ENCODE measurements around the gene SEMA4F.

The SEMA4F gene

GRCh38 chr2:74646201-74646600 is 7.8 kb upstream of the SEMA4F start:
- Mint-ChIP-seq H3K27ac (no peak overlapping the region), H3K4me3 (no peak overlapping the region)
- DNase-seq, result no peak

GRCh38 chr2:74646834-74647482 is 7.1 kb upstream of the SEMA4F start:
- H3K4me3 Mint-ChIP-seq, result no peak overlapping the region
- H3K9me3 Mint-ChIP-seq, result no peaks in the 10 kb centered on the region
- CTCF ChIA-PET, result interaction anchor here (0.9 kb wide), 1 partner anchor 25 kb away, joined by 3 read pairs; no protein-coding TSS in a partner anchor
- no peaks in the 10 kb centered on the region for H3K36me3 Mint-ChIP-seq
- peaks cover 36% of the 10 kb centered on the region for H3K27me3 Mint-ChIP-seq
- no peak overlapping the region for H3K27ac Mint-ChIP-seq
- DNase-seq, result no peak
- peaks cover 4% of the 10 kb centered on the region for H3K4me1 Mint-ChIP-seq

More at GRCh38 chr2:74646201-74646600, 7.8 kb upstream of the SEMA4F start:
- CTCF ChIA-PET, result interaction anchor here (0.9 kb wide), 1 partner anchor 26 kb away, joined by 3 read pairs; no protein-coding TSS in a partner anchor
- no peaks in the 10 kb centered on the region for H3K9me3 Mint-ChIP-seq
- H3K36me3 Mint-ChIP-seq, result no peaks in the 10 kb centered on the region
- H3K27me3 Mint-ChIP-seq, result peaks cover 42% of the 10 kb centered on the region
- H3K4me1 Mint-ChIP-seq, result peaks cover 4% of the 10 kb centered on the region

- H3K4me3 Mint-ChIP-seq, result no peak within 1 kb of the TSS
These were observed 6.0 kb upstream of the SEMA4F start, which contains the start of gene M1AP for GRCh38 chr2:74648009-74648443. Gene M1AP, minus strand, starts transcription at chr2:74648330. Its CDS starts 8,055 bp downstream, at chr2:74640275.

GRCh38 chr2:74653589-74653984 is 460 bp upstream of the SEMA4F start:
- Mint-ChIP-seq H3K27me3 (peaks cover 25% of the 10 kb centered on the region), H3K27ac (peak overlapping the region; percentile 68), H3K4me1 (peaks cover 23% of the 10 kb centered on the region), H3K9me3 (no peaks in the 10 kb centered on the region), H3K36me3 (no peaks in the 10 kb centered on the region), H3K4me3 (peak overlapping the region; percentile 75)
- DNase-seq, result no peak
- CTCF ChIA-PET, result no interaction called here

More at GRCh38 chr2:74648009-74648443, 6.0 kb upstream of the SEMA4F start, which contains the start of gene M1AP:
- CTCF ChIA-PET, result no interaction called here
- peaks cover 8% of the 10 kb centered on the region for H3K4me1 Mint-ChIP-seq
- H3K36me3 Mint-ChIP-seq, result no peaks in the 10 kb centered on the region
- no peak within 1 kb of the TSS for H3K27ac Mint-ChIP-seq
- H3K9me3 Mint-ChIP-seq, result no peaks in the 10 kb centered on the region
- H3K27me3 Mint-ChIP-seq, result peaks cover 36% of the 10 kb centered on the region
- DNase-seq, result no peak

GRCh38 chr2:74655579-74655978 is 1.5 kb downstream of the SEMA4F start:
- no peak overlapping the region for H3K27ac Mint-ChIP-seq
- H3K27me3 Mint-ChIP-seq, result peaks cover 12% of the 10 kb centered on the region
- CTCF ChIA-PET, result interaction anchor here (0.5 kb wide), 1 partner anchor 59 kb away, joined by 3 read pairs; no protein-coding TSS in a partner anchor
- no peaks in the 10 kb centered on the region for H3K9me3 Mint-ChIP-seq
- no peaks in the 10 kb centered on the region for H3K36me3 Mint-ChIP-seq
- peaks cover 22% of the 10 kb centered on the region for H3K4me1 Mint-ChIP-seq
- no peak for DNase-seq
- H3K4me3 Mint-ChIP-seq, result peak overlapping the region; percentile 49

- no peak overlapping the region for H3K4me3 Mint-ChIP-seq
- no peak overlapping the region for H3K27ac Mint-ChIP-seq
- H3K4me1 Mint-ChIP-seq, result peaks cover 16% of the 10 kb centered on the region
- peaks cover 2% of the 10 kb centered on the region for H3K36me3 Mint-ChIP-seq
- DNase-seq, result no peak
- no peaks in the 10 kb centered on the region for H3K9me3 Mint-ChIP-seq
- CTCF ChIA-PET, result interaction anchor here (1.0 kb wide), 1 partner anchor 13 kb away, joined by 3 read pairs; no protein-coding TSS in a partner anchor
- peaks cover 10% of the 10 kb centered on the region for H3K27me3 Mint-ChIP-seq
These were observed 4.5 kb downstream of the SEMA4F start for GRCh38 chr2:74658516-74658915.

GRCh38 chr2:74659462-74659861 is 5.4 kb downstream of the SEMA4F start:
- Mint-ChIP-seq H3K27me3 (peaks cover 7% of the 10 kb centered on the region), H3K9me3 (no peaks in the 10 kb centered on the region), H3K36me3 (peaks cover 2% of the 10 kb centered on the region), H3K27ac (no peak overlapping the region), H3K4me1 (peaks cover 12% of the 10 kb centered on the region), H3K4me3 (no peak overlapping the region)
- CTCF ChIA-PET, result interaction anchor here (1.0 to 1.7 kb wide), 2 partner anchors 14 to 218 kb away, joined by 3 read pairs; no protein-coding TSS in a partner anchor
- no peak for DNase-seq

- no peaks in the 10 kb centered on the region for H3K9me3 Mint-ChIP-seq
- peaks cover 2% of the 10 kb centered on the region for H3K36me3 Mint-ChIP-seq
- no peaks in the 10 kb centered on the region for H3K4me1 Mint-ChIP-seq
- CTCF ChIA-PET, result interaction anchor here (0.6 kb wide), 1 partner anchor 796 kb away, joined by 4 read pairs; no protein-coding TSS in a partner anchor
- H3K27me3 Mint-ChIP-seq, result no peaks in the 10 kb centered on the region
- H3K4me3 Mint-ChIP-seq, result no peak overlapping the region
- DNase-seq, result no peak
- H3K27ac Mint-ChIP-seq, result no peak overlapping the region
These were observed 14.0 kb downstream of the SEMA4F start for GRCh38 chr2:74668087-74668486.

- Mint-ChIP-seq H3K4me3 (no peak overlapping the region), H3K4me1 (no peaks in the 10 kb centered on the region)
These were observed 16.2 kb downstream of the SEMA4F start for GRCh38 chr2:74670263-74670662.

GRCh38 chr2:74671479-74671878 is 17.4 kb downstream of the SEMA4F start:
- Mint-ChIP-seq H3K4me3 (no peak overlapping the region), H3K27ac (no peak overlapping the region), H3K9me3 (no peaks in the 10 kb centered on the region), H3K36me3 (peaks cover 7% of the 10 kb centered on the region), H3K27me3 (no peaks in the 10 kb centered on the region), H3K4me1 (no peaks in the 10 kb centered on the region)
- CTCF ChIA-PET, result interaction anchor here (0.6 to 1.3 kb wide), 2 partner anchors 25 to 480 kb away, joined by 3 read pairs; no protein-coding TSS in a partner anchor
- no peak for DNase-seq

More at GRCh38 chr2:74670263-74670662, 16.2 kb downstream of the SEMA4F start:
- CTCF ChIA-PET, result interaction anchor here (1.1 kb wide), 1 partner anchor 167 kb away, joined by 3 read pairs; no protein-coding TSS in a partner anchor
- H3K36me3 Mint-ChIP-seq, result no peaks in the 10 kb centered on the region
- H3K27ac Mint-ChIP-seq, result no peak overlapping the region
- H3K9me3 Mint-ChIP-seq, result no peaks in the 10 kb centered on the region
- DNase-seq, result no peak
- no peaks in the 10 kb centered on the region for H3K27me3 Mint-ChIP-seq

- Mint-ChIP-seq H3K27ac (no peak overlapping the region), H3K36me3 (peaks cover 10% of the 10 kb centered on the region), H3K4me1 (no peaks in the 10 kb centered on the region)
These were observed 19.9 kb downstream of the SEMA4F start for GRCh38 chr2:74673826-74674528.

GRCh38 chr2:74675090-74675489 is 21.0 kb downstream of the SEMA4F start:
- Mint-ChIP-seq H3K27ac (no peak overlapping the region), H3K4me3 (no peak overlapping the region), H3K9me3 (no peaks in the 10 kb centered on the region), H3K27me3 (no peaks in the 10 kb centered on the region), H3K4me1 (no peaks in the 10 kb centered on the region), H3K36me3 (peaks cover 10% of the 10 kb centered on the region)
- CTCF ChIA-PET, result no interaction called here
- no peak for DNase-seq

More at GRCh38 chr2:74673826-74674528, 19.9 kb downstream of the SEMA4F start:
- H3K4me3 Mint-ChIP-seq, result no peak overlapping the region
- H3K9me3 Mint-ChIP-seq, result no peaks in the 10 kb centered on the region
- CTCF ChIA-PET, result no interaction called here
- no peak for DNase-seq
- H3K27me3 Mint-ChIP-seq, result no peaks in the 10 kb centered on the region

GRCh38 chr2:74676331-74676730 is 22.3 kb downstream of the SEMA4F start:
- Mint-ChIP-seq H3K27ac (no peak overlapping the region), H3K9me3 (no peaks in the 10 kb centered on the region), H3K27me3 (no peaks in the 10 kb centered on the region), H3K4me1 (no peaks in the 10 kb centered on the region), H3K4me3 (no peak overlapping the region), H3K36me3 (peaks cover 10% of the 10 kb centered on the region)
- DNase-seq, result no peak
- CTCF ChIA-PET, result no interaction called here

- H3K9me3 Mint-ChIP-seq, result no peaks in the 10 kb centered on the region
- CTCF ChIA-PET, result no interaction called here
- H3K4me1 Mint-ChIP-seq, result no peaks in the 10 kb centered on the region
- no peak overlapping the region for H3K27ac Mint-ChIP-seq
- peaks cover 10% of the 10 kb centered on the region for H3K36me3 Mint-ChIP-seq
- H3K27me3 Mint-ChIP-seq, result no peaks in the 10 kb centered on the region
- no peak overlapping the region for H3K4me3 Mint-ChIP-seq
- DNase-seq, result no peak
These were observed 25.6 kb downstream of the SEMA4F start for GRCh38 chr2:74679615-74680014.

Data from activated naive CD4-positive, alpha-beta T cell treated with anti-CD3 and anti-CD28 coated beads, Interleukin-2, amount 10 ng/mL, durations not matched to agents 7 days and 5 days (primary cell).